GM20431 (cell line): ENCODE data around the gene IL36A.

Experiments used
- in situ Hi-C: fragments of 300-500 bp; cut with MseI, MboI; formaldehyde crosslinking; loops from one replicate; pipeline ENCODE4 v1.15.0; 2020; ENCODE audit warnings: low sequenced_read_pairs; ENCODE audit not compliant: unreplicated experiment

The IL36A gene, protein sequence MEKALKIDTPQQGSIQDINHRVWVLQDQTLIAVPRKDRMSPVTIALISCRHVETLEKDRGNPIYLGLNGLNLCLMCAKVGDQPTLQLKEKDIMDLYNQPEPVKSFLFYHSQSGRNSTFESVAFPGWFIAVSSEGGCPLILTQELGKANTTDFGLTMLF

DNA sequence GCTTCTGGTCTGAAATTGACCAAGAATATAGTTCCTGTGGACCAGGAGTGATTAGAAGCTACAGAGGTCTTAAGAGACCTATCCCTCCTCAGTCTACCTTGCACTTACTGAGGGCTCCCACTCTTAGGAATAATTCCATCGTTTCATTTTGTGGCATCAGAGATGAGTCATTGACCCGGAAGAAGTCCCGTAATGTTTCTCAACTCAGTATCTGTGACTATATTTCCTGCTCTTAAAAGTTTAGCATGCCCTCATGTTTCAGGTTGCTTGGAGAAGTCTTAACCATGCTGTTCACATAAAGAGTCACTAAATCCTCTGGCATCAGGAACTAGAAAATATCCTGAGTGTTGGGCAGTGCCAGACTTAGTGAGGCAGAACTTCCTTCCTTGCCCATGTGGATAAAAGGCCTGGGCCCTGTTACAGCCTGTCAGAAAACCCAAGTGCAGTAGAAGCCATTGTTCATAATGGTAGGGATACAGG, at the start of gene IL36A:
Gene IL36A, plus strand, starts transcription at position 430 of the 480 bp plus-strand sequence. CDS start 413 bp downstream, outside the sequence.
- in situ Hi-C loops: no loop called here

DNA sequence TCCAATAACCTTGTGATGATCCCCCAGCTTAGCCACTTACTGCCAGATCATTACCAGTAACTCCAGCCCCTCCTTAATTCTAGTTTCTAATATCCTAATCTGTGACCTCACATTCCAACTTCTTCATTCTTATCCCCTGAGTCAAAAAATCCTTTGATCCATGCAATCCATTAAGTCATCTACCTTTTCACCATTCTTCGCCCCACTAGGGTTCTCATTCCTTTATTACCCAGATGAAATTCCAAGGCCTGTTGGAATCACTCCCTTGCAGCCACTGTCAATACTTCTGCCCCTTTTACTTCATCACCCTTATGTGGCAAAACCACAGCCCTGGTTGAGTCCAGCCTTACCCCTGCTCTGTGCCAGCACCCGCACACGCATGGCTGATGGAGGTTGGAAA, 47.7 kb upstream of the IL36A start:
- in situ Hi-C loops: no loop called here

DNA sequence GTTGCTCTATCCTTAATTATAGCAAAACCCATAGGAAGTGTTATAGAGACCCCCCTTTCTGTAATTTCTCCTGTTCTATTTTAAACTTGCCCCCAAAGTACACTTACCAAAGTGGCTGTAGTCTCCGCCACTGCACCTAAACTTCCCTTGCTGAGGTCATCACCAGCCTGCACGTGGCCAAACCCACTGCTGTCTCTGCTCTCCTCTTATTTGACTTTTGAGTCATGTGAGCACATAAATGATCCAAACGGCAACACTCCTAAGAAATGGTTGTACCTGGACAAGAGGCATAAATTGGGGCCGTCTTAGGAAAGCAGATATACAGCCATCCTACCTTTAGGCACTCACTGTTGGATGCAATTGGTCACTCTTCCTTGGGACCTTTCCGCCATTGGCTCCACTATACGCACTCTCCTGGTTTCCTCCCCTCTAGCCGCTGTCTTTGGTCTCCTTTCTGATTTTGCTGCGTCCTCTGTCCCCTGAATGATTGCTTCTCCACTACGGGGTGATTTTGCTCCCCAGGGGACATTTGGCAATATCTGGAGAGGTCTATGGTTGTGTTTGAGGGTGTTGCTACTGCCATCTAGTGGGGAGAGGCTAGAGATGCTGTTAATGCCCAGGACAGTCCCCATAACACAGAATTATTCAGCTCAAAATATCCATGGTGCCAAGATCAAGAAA, 46.7 kb upstream of the IL36A start:
- in situ Hi-C loops: no loop called here

DNA sequence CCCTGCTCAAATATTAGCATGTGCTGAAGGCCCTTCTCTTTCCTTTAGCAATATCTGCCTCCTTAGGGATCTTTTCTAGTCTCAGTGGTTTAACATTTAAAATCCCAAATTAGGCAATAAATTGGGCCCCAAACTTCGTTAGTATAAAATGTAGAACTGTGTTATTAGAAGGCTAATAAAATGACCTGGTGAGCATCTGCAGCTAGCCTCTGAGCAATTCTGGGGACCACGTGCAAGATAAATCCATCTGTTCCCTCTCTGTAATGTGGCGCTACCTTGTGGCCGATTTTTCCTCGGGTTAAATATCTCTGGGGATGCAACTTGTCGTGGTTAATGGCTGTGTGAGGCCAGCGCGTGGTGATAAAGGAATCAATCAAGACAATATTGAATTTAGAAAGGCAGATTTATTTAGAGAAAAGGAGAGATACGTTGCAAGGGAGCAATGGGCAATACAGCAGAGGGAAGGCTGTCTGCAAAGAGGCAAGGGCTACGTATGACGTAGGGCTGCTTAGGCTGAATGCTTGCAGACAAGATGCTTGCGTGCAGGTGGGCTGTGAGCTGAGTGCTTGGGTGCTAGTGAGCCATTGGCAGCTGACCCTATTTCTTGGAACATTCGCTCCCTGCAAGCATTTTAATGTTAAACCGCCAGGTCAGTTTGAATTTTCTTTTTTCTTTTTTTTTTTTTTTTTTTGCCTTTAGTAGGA, 46.0 kb upstream of the IL36A start:
- in situ Hi-C loops: no loop called here

DNA sequence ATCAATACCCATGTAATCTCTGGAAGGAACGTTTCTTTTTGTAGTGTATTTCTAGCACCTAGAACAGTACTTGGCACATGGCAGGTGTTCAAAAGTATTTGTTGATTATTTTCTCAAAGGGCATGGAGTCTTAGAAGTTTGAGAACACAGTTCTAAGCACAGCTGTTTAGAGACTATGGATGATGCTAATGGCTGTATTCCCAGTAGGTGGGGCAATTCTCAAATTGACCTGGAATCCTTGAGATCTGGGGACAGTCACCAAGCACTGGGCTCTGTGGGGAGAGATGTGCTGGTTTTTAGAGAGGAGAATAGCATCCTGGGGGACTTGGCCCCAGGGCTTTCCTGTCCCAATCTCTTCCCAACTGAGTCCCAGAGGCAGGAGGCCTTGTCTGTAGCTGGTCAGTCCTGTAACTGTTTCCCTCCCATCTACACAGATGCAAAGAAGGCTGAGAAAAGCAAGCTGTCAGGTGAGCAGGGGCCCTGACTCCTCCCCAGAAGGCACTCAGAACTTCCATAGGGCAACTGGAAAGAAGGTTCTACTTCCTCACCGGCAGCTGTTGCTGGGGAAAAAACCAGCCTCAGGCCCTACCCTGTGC, 44.9 kb upstream of the IL36A start:
- in situ Hi-C loops: no loop called here

DNA sequence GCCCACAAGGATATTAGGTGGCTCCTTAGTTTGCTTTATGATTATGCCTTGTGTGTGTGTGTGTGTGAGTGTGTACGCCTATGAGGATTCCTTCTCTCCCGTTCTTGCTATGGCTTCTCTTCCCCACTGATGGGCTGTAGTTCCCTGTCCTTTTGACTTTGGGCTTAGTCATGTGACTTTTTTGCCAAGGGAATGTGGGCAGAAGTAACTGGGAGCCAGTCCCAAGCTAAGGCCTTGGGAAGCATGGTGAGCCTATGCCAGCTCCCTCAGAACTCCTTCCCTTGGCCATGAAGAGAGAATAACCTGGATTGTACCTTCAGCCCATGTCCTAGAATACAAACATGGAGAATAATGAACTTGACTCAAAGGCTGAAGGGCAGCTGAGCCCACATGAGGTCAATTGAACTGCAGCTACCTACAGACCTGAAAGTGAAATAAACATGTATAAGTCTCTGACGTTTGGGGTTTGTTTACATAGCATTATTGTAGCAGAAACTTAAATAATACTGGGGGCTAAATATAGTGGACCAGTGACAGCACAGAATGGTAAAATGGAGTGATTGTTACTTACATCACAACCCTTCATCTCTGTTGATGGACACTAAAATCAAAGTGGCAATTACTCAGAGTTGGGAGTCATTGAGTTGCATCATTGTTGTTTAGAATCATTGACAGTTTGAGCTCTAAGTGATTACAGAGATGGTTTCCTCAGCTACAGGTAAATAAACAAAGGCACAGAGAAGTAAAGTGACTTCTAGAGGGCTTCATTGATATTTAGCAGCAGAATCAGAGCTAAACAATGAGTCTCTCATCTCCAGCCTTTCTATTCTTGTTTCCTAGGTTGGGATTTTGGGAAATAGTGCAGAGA, 42.7 kb upstream of the IL36A start:
- in situ Hi-C loops: no loop called here

DNA sequence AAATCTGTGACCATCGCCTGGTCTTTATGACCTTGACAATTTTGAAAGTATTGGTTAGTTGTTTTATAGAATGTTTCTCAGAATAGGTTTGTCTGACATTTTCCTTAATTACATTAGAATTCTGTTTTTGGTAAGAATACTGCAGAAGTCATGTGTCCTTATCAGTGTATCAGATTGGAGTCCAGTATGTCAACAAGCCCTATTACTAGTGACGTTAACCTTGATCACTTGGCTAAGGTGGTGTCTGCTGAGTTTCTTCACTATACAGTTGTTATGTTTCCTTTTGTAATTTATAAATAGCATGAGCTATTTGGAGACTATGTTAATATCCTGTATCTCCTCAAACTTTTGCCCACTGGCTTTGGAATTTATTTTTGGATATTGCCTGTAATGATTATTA, 38.2 kb upstream of the IL36A start:
- in situ Hi-C loops: no loop called here

DNA sequence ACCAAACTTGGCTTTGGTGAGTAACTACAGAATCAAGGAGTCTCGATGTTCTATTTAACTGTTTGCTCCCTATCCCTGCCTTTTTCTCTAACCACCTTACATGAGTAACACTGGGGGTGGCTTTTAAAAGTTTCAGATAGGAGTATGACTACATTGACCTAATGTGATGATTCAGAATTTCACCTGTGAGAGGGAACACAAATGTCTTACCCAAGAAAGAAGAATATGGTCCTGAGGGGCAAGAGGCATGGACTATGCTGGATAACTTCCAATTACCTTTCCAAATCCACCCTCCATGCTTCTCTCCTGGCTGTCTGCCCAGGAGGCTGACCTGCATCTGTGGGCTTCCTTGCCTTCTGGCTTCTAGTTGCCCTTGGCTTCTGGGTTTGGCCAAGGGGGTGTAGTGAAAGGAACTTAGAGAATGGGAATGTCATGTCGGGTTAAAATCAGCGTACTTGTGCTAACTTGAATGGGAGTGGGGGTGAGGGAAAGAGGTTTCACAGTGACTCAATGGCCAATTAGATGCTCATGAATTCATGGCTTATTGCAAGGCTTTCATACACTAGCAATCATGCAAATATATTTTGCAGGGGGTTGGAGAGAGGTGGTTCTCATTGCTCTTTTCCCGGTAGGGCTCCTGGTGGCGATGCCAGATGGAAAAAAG, 32.7 kb upstream of the IL36A start:
- in situ Hi-C loops: no loop called here

DNA sequence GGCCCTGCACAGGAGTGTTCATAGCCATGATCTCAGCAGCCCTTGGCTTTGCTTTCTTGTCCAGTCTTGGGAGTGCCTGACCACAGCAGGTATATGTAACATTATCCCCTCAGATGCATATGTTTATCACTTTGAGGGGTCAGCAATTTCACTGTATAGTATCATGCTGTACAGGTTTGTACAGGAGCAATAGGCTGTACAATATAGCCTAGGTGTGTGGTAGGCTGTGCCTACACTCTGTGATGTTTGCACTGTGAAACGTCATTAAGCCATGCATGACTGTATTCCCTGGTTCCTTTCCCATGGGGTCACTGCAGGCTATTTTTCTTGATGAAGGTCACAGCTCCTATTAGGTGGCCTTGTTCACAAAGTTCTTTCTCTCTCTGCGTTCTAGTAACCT, 32.1 kb upstream of the IL36A start:
- in situ Hi-C loops: no loop called here

DNA sequence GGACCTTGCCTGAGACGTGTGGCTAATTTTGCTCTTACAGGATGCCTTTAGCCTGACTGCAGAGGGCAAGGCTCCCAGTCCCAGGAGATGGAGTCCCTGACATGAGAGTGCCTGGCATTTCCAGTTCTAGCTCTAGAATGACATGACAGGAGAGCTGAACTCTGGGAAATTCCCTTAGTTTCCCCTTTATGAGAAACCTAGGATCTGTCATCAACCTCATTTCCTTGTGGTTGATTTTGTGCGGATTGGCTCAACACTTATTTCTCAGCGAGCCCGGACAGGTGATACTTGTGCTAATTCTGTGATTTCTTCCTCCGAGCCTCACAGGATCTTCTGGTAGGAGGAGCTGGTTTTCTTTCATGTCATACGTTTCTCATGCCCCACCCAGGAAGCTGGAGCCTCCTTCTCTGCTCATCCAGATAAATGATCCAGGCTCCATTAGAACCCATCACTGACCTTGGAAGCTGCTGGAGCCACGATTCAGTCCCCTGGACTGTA, 27.7 kb upstream of the IL36A start, which contains the start of gene IL36G:
Gene IL36G, plus strand, starts transcription at position 448 of the 498 bp plus-strand sequence. CDS start 633 bp downstream, outside the sequence.
- in situ Hi-C loops: no loop called here

DNA sequence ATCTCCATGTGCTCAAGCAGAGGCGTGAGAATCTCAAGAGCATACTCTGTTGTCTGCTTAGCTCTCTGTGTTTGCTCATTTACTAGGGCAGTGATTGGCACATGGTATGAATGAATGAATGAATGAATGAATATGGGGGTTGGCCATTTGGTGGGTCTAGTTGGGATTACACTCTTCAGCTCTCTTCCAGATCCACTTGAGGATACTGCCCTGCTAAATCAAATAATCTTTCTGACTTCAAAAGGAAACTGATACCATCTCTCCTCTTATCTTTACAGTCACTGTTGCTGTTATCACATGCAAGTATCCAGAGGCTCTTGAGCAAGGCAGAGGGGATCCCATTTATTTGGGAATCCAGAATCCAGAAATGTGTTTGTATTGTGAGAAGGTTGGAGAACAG, 25.5 kb upstream of the IL36A start:
- in situ Hi-C loops: no loop called here

DNA sequence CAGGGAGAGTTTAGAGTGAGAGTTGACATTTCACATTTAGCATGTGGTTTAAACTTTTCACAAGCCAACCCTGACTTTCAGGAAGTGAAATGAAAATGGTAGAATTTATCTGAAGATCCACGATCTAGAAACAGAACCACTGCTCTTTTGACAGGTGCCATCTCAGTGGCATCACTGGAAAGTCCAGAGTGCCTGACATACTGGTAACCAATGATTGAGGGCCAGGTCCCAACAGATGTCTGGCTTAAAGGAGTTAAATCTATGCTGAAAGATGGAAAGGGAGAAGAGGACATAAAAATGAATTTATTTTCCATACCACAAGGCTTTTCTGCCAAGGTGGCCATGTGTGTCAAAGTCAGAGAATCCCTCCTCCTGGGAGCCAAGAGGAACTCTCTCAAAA, 24.7 kb upstream of the IL36A start:
- in situ Hi-C loops: no loop called here

DNA sequence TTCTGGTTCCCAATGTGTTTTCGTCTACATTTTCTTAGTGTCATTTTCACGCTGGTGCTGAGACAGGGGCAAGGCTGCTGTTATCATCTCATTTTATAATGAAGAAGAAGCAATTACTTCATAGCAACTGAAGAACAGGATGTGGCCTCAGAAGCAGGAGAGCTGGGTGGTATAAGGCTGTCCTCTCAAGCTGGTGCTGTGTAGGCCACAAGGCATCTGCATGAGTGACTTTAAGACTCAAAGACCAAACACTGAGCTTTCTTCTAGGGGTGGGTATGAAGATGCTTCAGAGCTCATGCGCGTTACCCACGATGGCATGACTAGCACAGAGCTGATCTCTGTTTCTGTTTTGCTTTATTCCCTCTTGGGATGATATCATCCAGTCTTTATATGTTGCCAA, 20.2 kb upstream of the IL36A start:
- in situ Hi-C loops: no loop called here

DNA sequence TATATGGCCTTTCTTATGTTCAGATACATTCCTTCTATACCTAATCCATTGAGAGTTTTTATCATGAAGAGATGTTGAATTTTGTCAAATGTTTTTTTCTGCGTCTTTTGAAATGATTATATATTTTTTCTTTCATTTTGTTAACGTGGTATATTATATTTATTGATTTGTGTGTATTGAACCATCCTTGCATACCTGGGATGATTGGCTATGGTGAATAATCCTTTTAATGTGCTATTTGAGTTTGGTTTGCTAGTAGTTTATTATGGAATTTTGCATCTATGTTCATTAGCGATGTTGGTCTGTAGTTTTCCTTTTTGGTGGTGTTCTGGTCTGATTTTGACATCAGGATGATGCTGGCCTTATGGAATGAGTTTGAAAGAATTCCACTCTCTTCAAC, 15.6 kb upstream of the IL36A start:
- in situ Hi-C loops: no loop called here

DNA sequence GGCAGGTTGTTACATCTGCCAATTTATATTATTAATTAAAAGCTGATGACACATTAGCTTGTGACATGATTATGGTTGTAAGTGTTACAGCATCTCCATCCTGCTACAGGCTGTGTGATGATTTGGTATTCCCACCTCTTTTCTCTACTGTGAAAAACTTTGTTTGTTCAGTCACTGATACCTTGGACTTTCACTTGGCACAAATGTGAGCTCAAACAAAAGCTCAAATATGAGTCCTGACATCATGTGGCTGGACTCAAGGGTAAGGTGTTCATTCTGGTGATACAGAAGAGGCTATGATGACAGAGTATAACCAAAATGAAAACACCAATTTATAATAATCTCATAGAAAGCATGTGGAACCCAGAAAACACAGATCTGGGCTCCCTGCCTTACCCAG, 11.4 kb upstream of the IL36A start:
- in situ Hi-C loops: no loop called here

DNA sequence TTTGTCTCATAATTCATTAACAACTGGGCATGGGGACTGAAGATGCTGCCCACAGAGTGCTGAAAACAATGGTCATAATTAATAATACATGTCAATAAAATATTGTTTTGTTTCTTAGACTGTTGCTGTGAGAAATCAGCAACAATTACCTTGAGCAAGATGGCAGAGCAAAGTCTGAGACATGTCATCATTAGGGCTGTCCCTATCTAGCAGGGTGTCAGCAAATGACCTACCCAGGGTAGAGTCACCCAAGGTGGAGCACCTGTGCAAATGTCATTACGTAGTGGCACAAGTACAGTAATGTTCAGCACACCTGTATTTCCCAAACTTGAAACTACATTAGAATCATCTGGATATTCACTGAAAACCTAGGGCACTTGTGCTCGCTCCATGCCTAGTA, 10.6 kb upstream of the IL36A start:
- in situ Hi-C loops: no loop called here

DNA sequence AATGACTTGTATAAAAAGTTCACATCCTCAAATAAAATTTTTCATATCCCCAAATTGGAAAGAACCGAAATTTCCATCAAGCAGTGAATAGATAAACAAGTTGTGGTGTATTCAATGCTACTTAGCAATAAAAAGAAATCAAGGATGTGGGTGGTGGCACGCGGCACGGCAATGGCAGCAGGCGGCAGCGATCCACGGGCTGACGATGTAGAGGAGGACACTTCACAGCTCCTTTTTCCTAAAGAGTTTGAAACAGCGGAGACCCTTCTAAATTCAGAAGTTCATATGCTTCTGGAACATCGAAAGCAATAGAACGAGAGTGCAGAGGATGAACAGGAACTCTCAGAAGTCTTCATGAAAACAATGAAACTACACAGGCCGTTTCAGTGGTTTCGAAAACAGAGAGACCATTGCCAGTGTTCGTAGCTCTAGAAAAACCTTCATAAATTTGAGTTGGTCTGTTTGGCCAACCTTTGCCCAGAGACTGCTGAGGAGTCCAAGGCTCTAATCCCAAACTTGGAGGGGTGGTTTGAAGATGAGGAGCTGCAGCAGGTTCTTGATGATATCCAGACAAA, 9.8 kb upstream of the IL36A start:
- in situ Hi-C loops: no loop called here

DNA sequence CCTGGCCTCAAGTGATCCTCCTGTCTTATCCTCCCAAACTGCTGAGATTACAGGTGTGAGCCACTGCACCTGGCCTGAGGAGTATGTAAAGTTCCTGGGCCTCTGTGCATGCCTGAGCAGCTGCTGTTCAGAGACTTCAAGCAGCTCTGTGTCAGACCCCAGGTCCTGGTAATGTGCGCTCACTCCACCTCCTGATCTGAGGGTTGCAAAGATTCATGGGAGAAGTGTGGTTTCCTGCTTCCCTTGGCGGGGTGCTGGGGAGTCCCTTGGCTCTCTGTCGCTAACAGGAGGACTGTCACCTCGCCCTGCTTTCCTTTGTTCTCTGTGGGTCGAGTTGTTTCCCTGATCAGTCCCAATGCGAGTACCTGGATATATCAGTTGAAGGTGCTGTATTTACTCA, 8.6 kb upstream of the IL36A start:
- in situ Hi-C loops: no loop called here

DNA sequence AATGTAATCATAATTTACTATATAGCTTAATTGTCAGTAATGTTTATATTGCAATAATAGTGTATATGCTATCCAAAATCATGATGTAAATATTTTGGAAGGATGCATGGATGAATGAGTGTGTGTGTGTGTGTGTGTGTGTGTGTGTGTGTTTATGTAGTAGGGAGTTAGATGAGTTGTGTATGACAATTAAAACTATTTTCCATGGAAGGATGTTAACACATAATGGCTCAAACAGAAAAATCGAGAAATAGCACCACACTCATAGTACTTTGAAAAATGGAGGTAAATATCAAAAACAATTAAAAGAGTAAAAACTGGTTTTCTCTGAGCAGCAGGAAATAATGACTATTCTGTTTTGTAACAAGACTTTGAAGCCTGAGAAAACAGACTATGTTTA, 8.1 kb upstream of the IL36A start:
- in situ Hi-C loops: no loop called here
